Activated CD8-positive, alpha-beta memory T cell treated with anti-CD3 and anti-CD28 coated beads for 24 hours (primary cell): Measurements from ENCODE around the gene ATE1.

Source experiments
- DNase-seq: peaks from one replicate; pipeline ENCODE4 v3.0.0-alpha.2; 2020

The ATE1 gene

GRCh38 chr10:121865554-121865953 is 62.3 kb downstream of the ATE1 start:
- no peak for DNase-seq

GRCh38 chr10:121864653-121865052 is 63.2 kb downstream of the ATE1 start:
- no peak for DNase-seq

DNA sequence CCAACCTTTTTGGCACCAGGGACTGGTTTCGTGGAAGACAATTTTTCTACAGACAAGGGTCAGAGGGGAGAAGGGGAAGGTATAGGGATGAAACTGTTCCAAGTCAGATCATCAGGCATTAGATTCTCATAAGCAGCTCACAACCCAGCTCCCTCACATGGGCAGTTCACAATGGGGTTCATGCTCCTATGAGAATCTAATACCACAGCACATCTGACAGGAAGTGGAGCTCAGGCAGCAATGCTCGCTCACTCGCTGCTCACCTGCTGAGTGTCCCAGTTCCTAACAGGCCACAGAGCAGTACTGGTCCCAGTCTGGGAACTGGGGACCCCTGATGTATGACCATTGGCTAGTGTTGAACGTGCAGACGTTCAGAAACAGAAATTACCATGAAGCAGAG is 63.7 kb downstream of the ATE1 start:
- no peak for DNase-seq

DNA sequence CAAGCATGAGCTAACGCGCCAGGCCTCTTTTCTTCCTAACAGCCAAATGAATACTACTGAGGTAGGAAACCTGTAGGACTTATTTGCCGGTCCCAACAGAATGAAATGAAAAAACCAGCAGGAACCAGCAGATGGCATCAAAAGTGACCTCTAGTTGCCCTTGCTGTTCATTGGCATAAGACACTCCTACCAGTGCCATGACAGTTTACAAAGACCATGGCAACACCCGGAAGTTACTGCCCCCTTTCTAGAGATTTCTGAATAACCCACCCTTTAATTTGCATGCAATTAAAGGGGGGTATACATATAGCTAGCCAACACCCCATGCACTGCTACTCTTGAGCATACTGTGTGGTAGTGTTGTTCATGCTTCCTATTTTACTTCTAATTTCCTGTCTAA is 65.2 kb downstream of the ATE1 start:
- no peak for DNase-seq

DNA sequence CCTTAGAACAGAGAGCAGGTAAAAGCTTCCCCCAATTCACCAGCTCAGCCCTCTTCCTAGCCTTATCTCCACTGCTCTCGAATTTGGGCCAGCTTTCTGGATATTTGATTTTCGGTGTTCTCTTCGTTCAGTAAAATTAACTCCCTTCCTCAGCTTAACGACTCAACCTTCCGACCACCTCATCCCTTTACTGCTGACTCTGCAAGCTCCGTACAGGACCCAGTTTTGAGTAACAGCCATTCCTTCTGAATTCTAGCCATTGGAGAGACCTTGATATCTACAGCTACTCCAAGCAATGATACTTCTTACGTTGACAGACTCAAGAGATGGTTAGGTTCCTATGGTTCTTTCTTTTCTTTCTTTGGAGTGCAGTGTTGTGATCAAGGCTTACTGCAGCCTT is 65.8 kb downstream of the ATE1 start:
- no peak for DNase-seq

DNA sequence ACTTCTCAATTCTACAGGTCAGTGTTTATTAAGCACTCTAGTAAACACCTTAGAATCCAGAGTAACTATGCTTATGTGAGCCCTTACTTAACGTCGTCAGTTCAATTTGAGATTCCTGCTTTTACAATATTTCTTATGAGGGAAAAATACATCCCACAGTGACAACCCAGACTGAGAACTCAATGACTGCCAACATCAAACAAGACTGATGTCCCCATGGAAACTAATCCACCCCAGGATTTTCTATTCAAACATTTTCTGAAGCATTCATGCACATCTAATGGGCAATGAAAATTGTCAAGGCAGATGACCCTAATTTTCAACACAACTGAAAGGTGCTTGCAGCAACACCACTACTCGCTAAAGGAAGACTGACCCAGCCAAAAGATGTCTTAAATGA is 67.0 kb downstream of the ATE1 start:
- no peak for DNase-seq

DNA sequence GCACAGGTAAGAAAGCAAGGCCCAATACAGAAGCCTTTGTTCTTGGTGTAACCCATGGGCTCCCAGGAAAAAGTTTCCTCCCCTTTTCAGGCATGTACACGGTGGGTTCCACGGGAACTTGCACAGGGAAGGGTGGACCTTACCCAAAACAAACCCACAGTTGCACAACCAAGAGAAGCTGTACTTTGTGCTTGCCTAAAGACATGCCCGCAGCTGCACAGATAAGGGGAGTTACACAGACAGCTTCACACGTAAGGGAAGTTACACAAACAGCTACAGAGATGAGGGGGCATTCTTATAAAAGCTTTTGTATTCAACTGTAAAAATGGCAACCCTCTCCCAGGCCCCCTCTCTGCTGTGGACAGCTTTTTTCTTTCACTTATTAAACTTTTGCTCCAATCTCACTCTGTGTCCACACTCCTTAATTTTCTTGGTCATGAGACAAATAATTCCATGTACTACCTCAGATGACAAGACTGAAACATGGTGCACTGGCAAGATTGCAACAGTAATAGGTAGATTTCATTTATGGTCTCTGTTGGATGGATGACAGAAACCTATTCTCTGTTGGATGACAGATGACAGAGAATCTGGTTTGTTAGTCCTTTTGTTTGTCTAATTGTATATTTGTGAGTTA is 72.9 kb downstream of the ATE1 start:
- DNase-seq = no peak

- no peak for DNase-seq
Observed at GRCh38 chr10:121853950-121854349, 73.9 kb downstream of the ATE1 start.

DNA sequence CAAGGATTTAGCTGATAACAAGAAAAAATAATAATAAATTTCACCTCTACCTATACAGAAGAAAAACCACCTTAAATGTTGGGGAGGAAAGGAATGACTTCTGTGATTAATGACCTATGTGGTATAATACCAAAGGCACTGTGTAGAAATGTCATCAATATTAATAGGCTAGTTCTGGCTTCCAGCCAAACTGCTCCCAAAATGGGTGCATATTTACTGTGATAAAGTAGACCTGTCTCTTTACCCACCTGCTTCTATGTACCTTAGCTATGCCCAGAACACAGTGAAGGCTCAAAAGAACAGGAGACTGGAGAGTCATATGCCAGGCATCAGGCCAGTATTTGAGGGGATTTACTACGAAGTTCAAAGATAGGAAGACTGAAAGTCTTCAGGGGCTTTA is 76.0 kb downstream of the ATE1 start:
- DNase-seq = no peak

DNA sequence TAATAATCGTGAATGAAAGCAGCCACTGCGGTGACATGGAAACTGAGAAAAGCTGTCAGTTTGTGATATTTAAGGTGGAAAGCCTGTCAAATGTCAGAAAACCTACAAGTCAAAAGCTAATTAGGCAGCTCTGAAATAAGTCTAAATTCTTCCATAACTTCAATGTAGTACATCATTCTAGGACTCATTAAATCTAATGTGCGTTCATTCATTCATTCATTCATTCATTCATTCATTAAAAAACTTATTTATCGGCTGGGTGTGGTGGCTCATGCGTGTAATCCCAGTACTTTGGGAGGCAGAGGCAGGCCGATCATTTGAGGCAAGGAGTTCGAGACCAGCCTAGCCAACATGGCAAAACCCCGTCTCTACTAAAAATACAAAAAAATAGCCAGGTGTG is 79.7 kb downstream of the ATE1 start:
- DNase-seq = no peak

DNA sequence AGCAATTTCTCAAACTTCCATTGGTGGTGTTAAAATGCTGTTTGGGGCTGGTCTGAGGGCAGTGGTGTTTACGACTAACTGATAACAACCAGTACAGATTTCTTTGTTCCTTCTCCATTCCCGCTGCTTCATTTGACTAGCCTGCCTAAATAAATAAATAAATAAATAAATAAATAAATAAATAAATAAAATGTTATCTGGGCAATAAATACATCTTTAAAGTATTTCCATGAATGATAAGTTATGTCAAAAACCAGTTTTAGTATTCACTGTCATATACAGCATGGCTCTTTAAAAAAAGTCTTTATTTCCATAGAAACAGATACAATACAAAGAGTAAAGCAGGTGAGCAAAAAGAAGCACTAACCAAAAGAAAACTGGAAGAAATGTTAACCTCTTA is 81.3 kb downstream of the ATE1 start:
- no peak for DNase-seq

GRCh38 chr10:121845044-121845784 is 82.6 kb downstream of the ATE1 start:
- no peak for DNase-seq

DNA sequence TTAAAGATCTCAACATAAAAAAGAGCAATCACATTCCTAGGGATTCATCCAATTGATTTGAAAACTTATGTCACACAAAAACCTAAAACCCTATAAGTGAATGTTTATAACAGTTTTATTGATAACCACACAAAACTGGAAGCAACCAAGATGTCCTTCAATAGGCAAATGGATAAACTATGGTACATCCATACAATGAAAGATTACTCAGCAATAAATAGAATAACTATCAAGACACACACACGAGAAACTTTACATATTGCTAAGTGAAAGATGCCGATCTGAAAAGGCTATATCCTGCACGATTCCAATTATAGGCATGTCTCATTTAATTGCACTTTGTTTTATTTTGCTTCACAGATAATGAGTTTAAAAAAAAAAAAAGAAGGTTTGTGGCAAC is 83.3 kb downstream of the ATE1 start:
- no peak for DNase-seq

GRCh38 chr10:121843379-121843778 is 84.5 kb downstream of the ATE1 start:
- no peak for DNase-seq

DNA sequence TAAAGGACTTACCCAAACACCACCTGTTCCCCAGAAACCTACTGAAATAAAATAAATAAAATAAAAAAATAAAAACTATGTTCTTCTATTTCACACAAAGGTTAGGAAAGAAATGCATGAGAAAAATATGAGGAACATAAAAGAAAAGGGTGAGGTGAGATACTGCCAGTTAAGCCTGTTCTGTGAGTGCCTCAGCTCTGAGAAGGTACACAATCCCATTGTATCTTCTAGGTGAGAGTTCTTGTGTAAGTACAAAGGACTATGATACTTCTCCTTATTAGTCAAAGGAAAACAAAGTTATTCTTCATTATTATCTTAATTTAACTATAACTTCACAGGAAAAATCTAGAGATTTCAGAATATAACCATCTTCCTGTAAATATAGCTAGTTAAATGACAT is 86.0 kb downstream of the ATE1 start:
- no peak for DNase-seq

DNA sequence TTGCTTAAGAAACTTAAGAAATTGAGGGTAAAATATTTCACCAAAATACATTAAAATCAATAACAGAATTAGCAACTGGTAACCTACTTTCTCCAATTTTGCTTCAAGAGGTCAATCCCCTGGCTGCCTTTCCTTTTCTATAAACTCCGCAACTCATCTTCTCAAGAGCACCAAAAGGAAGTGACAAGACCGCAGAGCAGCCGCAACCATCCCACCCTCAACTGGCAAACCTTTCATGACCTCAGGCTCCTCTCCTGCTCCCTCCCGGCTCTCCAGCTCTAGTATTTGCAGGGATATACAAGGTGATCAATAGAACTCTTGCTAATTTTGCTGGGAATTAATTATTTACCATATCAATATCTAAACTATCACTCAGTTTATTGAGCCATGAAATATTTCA is 88.9 kb downstream of the ATE1 start:
- no peak for DNase-seq

DNA sequence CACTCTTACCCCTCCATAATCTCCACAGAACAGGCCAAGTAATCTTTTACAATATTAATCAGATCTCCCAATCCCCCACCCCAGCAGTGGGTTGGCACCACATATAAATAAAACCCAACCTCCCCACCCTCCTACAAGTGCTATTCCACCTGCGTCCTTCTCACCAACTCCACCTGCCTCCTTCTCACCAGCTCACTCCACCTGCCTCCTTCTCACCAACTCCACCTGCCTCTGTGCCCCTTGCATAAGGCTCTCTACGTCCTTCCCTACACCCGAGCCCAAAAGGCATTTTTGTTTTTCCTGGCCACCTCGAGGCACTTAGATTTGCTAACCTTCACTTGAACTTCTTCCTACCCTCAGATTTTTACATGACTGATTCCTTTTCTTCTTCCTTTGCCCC is 89.7 kb downstream of the ATE1 start:
- no peak for DNase-seq

GRCh38 chr10:121836171-121836570 is 91.7 kb downstream of the ATE1 start:
- DNase-seq = no peak

DNA sequence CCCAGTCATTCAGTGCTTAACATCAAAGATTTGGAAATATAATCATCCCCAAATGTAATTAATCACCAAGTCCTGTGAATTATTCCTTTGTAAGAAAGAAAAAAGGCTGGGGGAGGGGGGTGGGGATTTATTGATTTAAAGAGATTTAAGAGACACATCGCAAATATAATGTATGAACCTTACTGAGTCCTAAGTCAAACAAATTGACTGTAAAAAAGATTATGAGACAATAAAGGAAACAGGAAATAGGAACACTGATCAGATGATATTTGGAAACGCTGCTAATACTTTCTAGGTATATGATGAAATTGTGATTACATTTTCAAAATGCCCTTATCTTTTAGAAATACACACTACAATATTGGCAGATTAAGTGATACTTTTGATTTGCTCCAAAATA is 92.5 kb downstream of the ATE1 start:
- no peak for DNase-seq

DNA sequence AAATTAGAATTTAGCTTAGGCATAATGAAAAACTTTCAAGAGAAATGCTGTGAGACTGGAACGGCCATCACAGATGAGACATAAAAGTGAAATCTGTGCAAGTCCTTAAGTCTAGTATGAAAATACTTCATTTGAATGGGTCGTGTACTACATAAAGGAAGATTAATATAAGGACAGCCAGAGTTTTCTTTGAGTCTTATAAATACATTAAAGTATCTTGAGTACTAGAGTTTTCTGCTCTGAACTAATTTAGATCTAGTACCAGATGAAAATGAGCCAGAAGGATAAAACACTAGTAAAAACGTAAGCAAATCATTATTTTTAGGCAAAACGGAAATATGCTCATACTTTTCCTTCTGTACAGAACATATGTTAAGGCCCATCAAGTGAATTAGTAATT is 93.1 kb downstream of the ATE1 start:
- no peak for DNase-seq

GRCh38 chr10:121833387-121833786 is 94.4 kb downstream of the ATE1 start:
- no peak for DNase-seq

GRCh38 chr10:121832647-121833046 is 95.2 kb downstream of the ATE1 start:
- DNase-seq = no peak

GRCh38 chr10:121831777-121832176 is 96.1 kb downstream of the ATE1 start:
- no peak for DNase-seq

- no peak for DNase-seq
Observed at GRCh38 chr10:121831237-121831636, 96.6 kb downstream of the ATE1 start.

DNA sequence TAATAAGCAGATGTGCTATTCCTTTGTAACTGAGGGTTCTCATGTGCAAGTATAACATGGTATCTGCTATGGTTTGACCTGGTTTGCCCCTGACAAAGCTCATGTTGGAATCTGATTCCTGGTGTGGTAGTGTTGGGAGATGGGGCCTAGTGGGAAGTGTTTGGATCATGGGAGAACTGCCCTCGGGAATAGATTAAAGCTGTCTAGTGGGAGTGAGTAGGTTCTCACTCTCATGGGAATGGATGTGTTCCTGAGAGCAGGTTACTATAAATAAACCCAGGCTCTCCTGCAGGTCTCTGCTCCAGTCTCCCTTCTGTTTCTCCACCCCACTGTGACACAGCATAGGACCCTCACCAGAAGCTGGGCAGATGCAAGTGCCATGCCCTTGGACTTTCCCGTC is 97.7 kb downstream of the ATE1 start:
- no peak for DNase-seq
